ENCODE results near the gene RNF125.
A peak's percentile ranks its signal among the peaks of the same experiment; 100 is the strongest.

Gene RNF125

GRCh38 chr18:32091724-32092421, 73.2 kb downstream of the RNF125 start, which contains the start of gene RNF138:
RNF138 (plus strand) TSS chr18:32091874; CDS start chr18:32092777, 903 bp downstream.
- peak; percentile 56 for DNase-seq

GRCh38 chr18:32092422-32093101, 73.9 kb downstream of the RNF125 start:
- DNase-seq, result peak; percentile 94

GRCh38 chr18:32093102-32093511, 74.5 kb downstream of the RNF125 start:
- peak; percentile 31 for DNase-seq

- DNase-seq, result no peak
These were observed 74.9 kb downstream of the RNF125 start for GRCh38 chr18:32093523-32093922.

- DNase-seq, result no peak
These were observed 76.7 kb downstream of the RNF125 start for GRCh38 chr18:32095192-32095899.

- DNase-seq, result no peak
These were observed 77.2 kb downstream of the RNF125 start for GRCh38 chr18:32095900-32096229.

- no peak for DNase-seq
These were observed 78.3 kb downstream of the RNF125 start for GRCh38 chr18:32096946-32097345.

GRCh38 chr18:32104516-32104915, 85.9 kb downstream of the RNF125 start:
- DNase-seq, result no peak

GRCh38 chr18:32110005-32110404, 91.4 kb downstream of the RNF125 start:
- no peak for DNase-seq

- no peak for DNase-seq
These were observed 93.1 kb downstream of the RNF125 start for GRCh38 chr18:32111706-32112105.

GRCh38 chr18:32112826-32113225, 94.2 kb downstream of the RNF125 start:
- DNase-seq, result no peak

- DNase-seq, result no peak
These were observed 95.8 kb downstream of the RNF125 start for GRCh38 chr18:32114293-32114942.

GRCh38 chr18:32122039-32122438, 103.4 kb downstream of the RNF125 start:
- no peak for DNase-seq

Data from KG1 (cell line).